Fibroblast of upper back skin (primary cell): ENCODE measurements around the gene HDGFL3.
"Not testable (repeated sequence)": the region's sequence is repeated elsewhere in the genome, so short reads cannot be mapped to it uniquely, and the experiment has no call there.

Experiments
- DNase-seq: peaks from one replicate; pipeline ENCODE4 v3.0.0-alpha.2; 2013

The HDGFL3 gene

DNA sequence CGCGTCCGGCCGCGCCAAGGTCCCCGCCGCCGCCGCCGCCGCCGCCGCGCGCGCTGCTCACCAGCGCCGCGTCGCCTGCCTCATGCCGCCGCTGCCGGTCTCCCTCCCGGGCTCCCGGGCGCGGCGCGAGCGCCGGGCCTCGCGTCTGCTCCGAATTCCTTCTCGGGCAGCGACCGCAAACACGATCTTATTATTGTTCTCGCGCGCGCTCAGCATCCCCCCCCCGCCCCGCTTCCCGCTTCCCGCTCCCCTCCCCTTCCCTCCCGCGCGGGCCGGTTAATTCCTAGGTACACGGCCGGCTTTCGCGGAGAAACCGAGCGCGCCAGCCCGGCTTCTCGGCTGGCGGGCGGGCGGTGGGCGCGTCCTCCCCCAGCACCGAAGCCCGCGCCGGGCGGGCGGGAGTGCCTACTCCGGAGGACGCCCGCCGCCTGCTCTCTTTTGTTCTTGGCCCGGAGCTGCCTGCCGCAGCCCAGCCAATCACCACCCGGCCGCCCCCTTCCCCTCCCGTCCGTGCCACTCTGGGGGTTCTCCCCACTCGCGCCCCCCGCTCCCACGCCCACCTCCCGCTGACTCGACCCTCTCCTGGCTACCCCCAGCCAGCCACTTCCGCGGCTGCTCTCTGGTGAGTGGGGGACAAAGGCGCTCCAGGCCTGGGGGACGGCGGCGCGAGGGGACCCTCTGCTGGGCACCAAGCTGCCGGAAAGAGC lies at the start of gene HDGFL3:
Gene HDGFL3, minus strand, starts transcription at position 164 of the 707 bp plus-strand sequence. CDS start 409 bp downstream, outside the sequence.
- DNase-seq, result peak; percentile 63

- DNase-seq, result peak; percentile 72
Observed at GRCh38 chr15:83250781-83251180, 43.2 kb upstream of the HDGFL3 start.

DNA sequence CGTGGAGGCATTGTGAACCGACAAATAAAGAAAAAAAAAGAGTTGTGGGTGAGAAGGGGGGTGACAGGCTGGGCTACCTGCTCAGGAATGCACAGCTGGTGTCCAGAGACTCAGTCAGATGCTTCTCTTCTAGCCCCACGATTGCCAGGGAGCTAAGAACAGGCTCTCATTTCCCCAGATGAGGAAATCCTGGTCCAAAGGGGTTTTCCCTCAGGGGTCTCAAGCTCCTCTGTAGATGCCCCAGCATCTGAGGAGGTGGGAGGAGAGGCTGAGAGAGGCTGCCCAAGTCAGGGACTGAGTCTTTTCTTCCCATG lies 41.4 kb upstream of the HDGFL3 start:
- DNase-seq, result no peak

- peak; percentile 73 for DNase-seq
Observed at GRCh38 chr15:83248151-83249029, 40.8 kb upstream of the HDGFL3 start.

- DNase-seq, result no peak
Observed at GRCh38 chr15:83243634-83244033, 36.0 kb upstream of the HDGFL3 start.

GRCh38 chr15:83230242-83230641 lies 22.6 kb upstream of the HDGFL3 start:
- no peak for DNase-seq

- DNase-seq, result no peak
Observed at GRCh38 chr15:83225449-83225848, 17.8 kb upstream of the HDGFL3 start.

GRCh38 chr15:83221781-83222180 lies 14.2 kb upstream of the HDGFL3 start:
- DNase-seq, result not testable (repeated sequence)

DNA sequence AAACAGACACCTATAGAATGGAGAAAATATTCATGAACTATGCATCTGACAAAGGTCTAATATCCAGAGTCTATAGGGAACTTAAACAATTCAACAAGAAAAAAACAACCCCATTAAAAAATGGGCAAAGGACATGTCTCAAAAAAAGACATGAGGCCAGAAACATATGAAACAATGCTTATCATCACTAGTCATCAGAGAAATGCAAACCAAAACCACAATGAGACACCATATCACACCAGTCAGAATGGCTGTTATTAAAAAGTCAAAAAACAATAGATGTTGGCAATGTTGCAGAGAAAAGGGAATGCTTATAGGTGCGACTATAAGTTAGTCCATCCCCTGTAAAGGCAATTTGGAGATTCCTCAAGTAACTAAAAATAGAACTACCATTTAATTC lies 11.4 kb upstream of the HDGFL3 start:
- DNase-seq, result no peak

DNA sequence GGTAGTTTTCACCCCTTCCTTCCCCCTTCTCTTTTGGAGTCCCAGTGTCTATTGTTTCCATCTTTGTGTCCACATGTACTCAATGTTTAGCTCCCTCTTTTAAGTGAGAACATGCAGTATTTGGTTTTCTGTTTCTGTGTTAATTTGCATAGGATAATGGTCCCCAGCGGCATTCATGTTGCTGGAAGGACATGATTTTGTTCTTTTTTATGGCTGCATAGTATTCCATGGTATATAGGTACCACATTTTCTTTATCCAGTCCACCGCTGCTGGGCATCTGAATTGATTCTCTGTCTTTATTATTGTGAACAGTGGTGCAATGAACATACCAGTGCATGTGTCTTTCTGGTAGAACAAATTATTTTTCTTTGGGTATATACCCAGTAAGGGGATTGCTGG lies 7.7 kb upstream of the HDGFL3 start:
- no peak for DNase-seq

- peak; percentile 98 for DNase-seq
Observed at GRCh38 chr15:83210619-83211018, 3.0 kb upstream of the HDGFL3 start.

- DNase-seq, result no peak
Observed at GRCh38 chr15:83209333-83209732, 1.7 kb upstream of the HDGFL3 start.

DNA sequence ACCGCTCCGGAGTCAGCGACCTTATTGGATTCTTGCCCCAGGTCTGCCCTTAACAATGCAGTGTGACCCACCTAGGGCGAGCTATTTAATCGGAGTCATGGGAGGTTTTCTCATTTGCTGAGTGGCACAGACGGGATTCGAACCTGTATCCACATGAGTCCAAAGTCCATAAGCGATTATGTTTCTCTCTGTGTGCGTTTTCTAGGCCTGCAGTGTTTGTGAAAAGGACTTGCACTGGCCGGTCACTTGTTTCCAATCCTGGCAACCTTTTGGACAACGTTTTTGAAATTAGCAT lies 691 bp upstream of the HDGFL3 start:
- DNase-seq, result no peak

GRCh38 chr15:83207009-83207659 lies 489 bp downstream of the HDGFL3 start:
- peak; percentile 16 for DNase-seq

- no peak for DNase-seq
Observed at GRCh38 chr15:83206526-83207008, 1.1 kb downstream of the HDGFL3 start.

GRCh38 chr15:83205725-83206324 lies 1.8 kb downstream of the HDGFL3 start:
- DNase-seq, result peak; percentile 85

DNA sequence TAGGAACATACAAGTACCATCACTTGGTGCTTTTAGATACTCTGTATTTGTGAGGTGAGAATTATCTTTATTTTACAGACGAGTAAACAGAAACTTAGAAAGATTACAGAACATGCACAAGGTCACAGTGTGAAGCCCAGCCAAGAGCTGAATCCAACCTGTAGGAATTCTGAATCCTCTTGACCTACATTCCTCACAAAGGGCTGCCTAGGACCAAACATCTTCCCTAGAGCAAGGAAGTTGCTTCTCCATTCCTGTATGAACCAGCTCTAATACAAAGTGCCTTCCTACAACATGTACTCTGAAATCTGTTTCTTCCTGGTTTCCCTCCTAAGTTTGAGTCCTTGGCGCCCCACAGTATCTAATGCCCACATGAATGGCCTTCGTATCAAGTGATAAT lies 2.9 kb downstream of the HDGFL3 start:
- DNase-seq, result no peak

- DNase-seq, result no peak
Observed at GRCh38 chr15:83203543-83203942, 4.1 kb downstream of the HDGFL3 start.

- no peak for DNase-seq
Observed at GRCh38 chr15:83200589-83200988, 7.0 kb downstream of the HDGFL3 start.

DNA sequence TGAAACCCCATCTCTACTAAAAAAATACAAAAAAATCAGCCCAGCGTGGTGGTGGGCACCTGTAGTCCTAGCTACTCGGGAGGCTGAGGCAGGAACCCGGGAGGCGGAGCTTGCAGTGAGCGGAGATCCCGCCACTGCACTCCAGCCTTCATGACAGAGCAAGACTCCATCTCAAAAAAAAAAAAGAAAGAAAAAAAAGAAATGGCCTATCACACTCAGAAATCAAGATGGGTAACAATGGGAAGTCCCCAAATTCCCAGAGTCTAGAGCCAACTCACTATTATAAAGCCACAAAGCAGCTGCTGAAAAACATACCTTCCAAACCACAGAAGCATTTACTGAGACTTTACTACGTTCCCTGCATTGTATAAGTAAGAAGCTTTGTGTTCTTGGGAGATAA lies 7.5 kb downstream of the HDGFL3 start:
- peak; percentile 59 for DNase-seq

GRCh38 chr15:83199288-83199687 lies 8.3 kb downstream of the HDGFL3 start:
- no peak for DNase-seq

- no peak for DNase-seq
Observed at GRCh38 chr15:83198476-83198875, 9.1 kb downstream of the HDGFL3 start.

GRCh38 chr15:83194528-83194927 lies 13.1 kb downstream of the HDGFL3 start:
- DNase-seq, result no peak
